ENCODE measurements around the gene RUSC1.

The RUSC1 gene

GRCh38 chr1:155324717-155325602 is 4.3 kb downstream of the RUSC1 start:
- no peak for DNase-seq

GRCh38 chr1:155325603-155325893 is 4.9 kb downstream of the RUSC1 start:
- no peak for DNase-seq

- DNase-seq, result no peak
Observed at GRCh38 chr1:155326020-155326526, 5.4 kb downstream of the RUSC1 start.

GRCh38 chr1:155326631-155327037 is 5.9 kb downstream of the RUSC1 start:
- DNase-seq, result no peak

- no peak for DNase-seq
Observed at GRCh38 chr1:155327981-155328380, 7.3 kb downstream of the RUSC1 start.

- DNase-seq, result peak; percentile 5
Observed at GRCh38 chr1:155328856-155329255, 8.2 kb downstream of the RUSC1 start.

- peak; percentile 51 for DNase-seq
Observed at GRCh38 chr1:155329980-155330598, 9.4 kb downstream of the RUSC1 start.

GRCh38 chr1:155334962-155335361 is 14.3 kb downstream of the RUSC1 start:
- no peak for DNase-seq

- no peak for DNase-seq
Observed at GRCh38 chr1:155339515-155340097, 18.9 kb downstream of the RUSC1 start.

- DNase-seq, result no peak
Observed at GRCh38 chr1:155342842-155343241, 22.1 kb downstream of the RUSC1 start.

- no peak for DNase-seq
Observed at GRCh38 chr1:155352631-155353030, 31.9 kb downstream of the RUSC1 start.

GRCh38 chr1:155360051-155360450 is 39.4 kb downstream of the RUSC1 start:
- no peak for DNase-seq

GRCh38 chr1:155379180-155379579 is 58.5 kb downstream of the RUSC1 start:
- DNase-seq, result no peak

GRCh38 chr1:155379631-155380090 is 59.0 kb downstream of the RUSC1 start:
- DNase-seq, result no peak

All from activated CD8-positive, alpha-beta memory T cell treated with anti-CD3 and anti-CD28 coated beads for 24 hours (primary cell).